Smooth muscle cell (in vitro differentiated cells): Measurements from ENCODE around the gene HDAC4. TPM values are rescaled to one million over a fixed set of nuclear protein-coding genes. Genes with fewer than 3 reads are reported as not detected.

Experiments
- DNase-seq: peaks from one replicate; lab custom pipeline; 2025; ENCODE audit not compliant: unreplicated experiment; lab: John Stamatoyannopoulos, UW
- H2AFZ ChIP-seq: fragments of 200-600 bp; sonication (generic); 2 replicates; pipeline ENCODE4 v1.6.0; 2016; ENCODE audit warnings: antibody characterized with exemption, low read depth, mild to moderate bottlenecking
- H3F3A ChIP-seq: fragments of 200-600 bp; sonication (generic); 2 replicates; pipeline ENCODE4 v1.6.0; 2017; ENCODE audit warnings: antibody characterized with exemption, low read depth
- H3K27ac ChIP-seq: fragments of 200-600 bp; sonication (generic); 2 replicates; pipeline ENCODE4 v1.5.1; 2016; ENCODE audit warnings: low read depth, mild to moderate bottlenecking
- H3K27me3 ChIP-seq: fragments of 200-600 bp; sonication (generic); 2 replicates; pipeline ENCODE4 v1.6.1; 2016; ENCODE audit warnings: low read depth, mild to moderate bottlenecking
- H3K36me3 ChIP-seq: fragments of 200-600 bp; sonication (generic); 2 replicates; pipeline ENCODE4 v1.5.1; 2016; ENCODE audit warnings: low read depth
- H3K4me1 ChIP-seq: fragments of 200-600 bp; sonication (generic); 2 replicates; pipeline ENCODE4 v1.5.1; 2016; ENCODE audit warnings: low read depth
- H3K4me2 ChIP-seq: fragments of 200-600 bp; sonication (generic); 2 replicates; pipeline ENCODE4 v1.6.0; 2016; ENCODE audit warnings: mild to moderate bottlenecking
- H3K4me3 ChIP-seq: fragments of 200-600 bp; sonication (generic); 2 replicates; pipeline ENCODE4 v1.5.1; 2016; ENCODE audit warnings: mild to moderate bottlenecking
- H3K79me2 ChIP-seq: fragments of 200-600 bp; sonication (generic); 2 replicates; pipeline ENCODE4 v1.6.0; 2016; ENCODE audit warnings: low read depth, mild to moderate bottlenecking
- H3K9ac ChIP-seq: fragments of 200-600 bp; sonication (generic); 2 replicates; pipeline ENCODE4 v1.6.0; 2016; ENCODE audit warnings: low read depth
- H3K9me3 ChIP-seq: fragments of 200-600 bp; sonication (generic); replicated peaks from 2 replicates; pipeline ENCODE4 v1.5.1; 2016; ENCODE audit warnings: low read depth
- H4K20me1 ChIP-seq: fragments of 200-600 bp; sonication (generic); 2 replicates; pipeline ENCODE4 v1.6.0; 2016; ENCODE audit warnings: low read depth
- WGBS: methylation state at CpG from one replicate; pipeline ENCODE4 v1.1.7; 2016; ENCODE audit warnings: low lambda C conversion rate; 5-methylcytosine and 5-hydroxymethylcytosine counted together
- polyA plus RNA-seq: library from polyadenylated mRNA; unstranded; fragments of >200 nt; fragmentation: Nextera tagmentation; extraction: Ambion mirVana; gene quantifications from 2 replicates; pipeline ENCODE4 v1.2.1, GENCODE V29; 2016
- total RNA-seq: library from RNA; depleted of rRNA; stranded (reverse); fragments of >200 nt; gene quantifications from 2 replicates; pipeline ENCODE4 v1.2.3, GENCODE V29; 2014
- TF ChIP-seq, protein P1 (sequence below): fragments of 200-600 bp; sonication (generic); IDR thresholded peaks from 2 replicates; pipeline ENCODE4 v1.5.1; 2017; ENCODE audit warnings: borderline replicate concordance, mild to moderate bottlenecking, antibody characterized with exemption; ENCODE audit not compliant: insufficient read depth, poor library complexity, severe bottlenecking

Gene HDAC4
- total and polyA plus RNA-seq, 2 experiments from 2014 or later, result 6.2 to 35.7 TPM

DNA sequence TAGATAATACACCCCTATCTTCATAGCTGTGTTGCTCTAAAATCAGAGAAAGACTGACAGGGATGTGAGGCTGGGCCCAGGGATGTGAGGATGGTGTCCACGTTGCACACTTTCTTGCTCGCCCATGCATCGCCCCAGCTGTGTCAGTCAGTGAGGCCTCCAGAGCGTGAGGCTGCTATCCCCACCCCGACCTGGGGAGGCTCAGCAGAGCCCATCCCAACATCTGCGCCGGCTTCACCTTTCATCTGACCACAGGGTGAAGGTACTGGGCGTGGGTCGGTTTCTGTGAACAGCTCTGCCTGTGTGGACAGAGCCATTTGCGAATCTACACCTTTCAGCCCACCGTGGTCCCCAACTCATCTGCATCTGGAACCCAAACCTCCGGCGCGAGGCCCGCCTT is 255.7 kb downstream of the HDAC4 start:
- H3F3A ChIP-seq, result no peaks in the 10 kb centered on the region
- H3K4me1 ChIP-seq, result no peaks in the 10 kb centered on the region
- H3K27ac ChIP-seq, result no peak overlapping the region
- H3K4me3 ChIP-seq, result no peak overlapping the region
- TF ChIP-seq, protein P1, sequence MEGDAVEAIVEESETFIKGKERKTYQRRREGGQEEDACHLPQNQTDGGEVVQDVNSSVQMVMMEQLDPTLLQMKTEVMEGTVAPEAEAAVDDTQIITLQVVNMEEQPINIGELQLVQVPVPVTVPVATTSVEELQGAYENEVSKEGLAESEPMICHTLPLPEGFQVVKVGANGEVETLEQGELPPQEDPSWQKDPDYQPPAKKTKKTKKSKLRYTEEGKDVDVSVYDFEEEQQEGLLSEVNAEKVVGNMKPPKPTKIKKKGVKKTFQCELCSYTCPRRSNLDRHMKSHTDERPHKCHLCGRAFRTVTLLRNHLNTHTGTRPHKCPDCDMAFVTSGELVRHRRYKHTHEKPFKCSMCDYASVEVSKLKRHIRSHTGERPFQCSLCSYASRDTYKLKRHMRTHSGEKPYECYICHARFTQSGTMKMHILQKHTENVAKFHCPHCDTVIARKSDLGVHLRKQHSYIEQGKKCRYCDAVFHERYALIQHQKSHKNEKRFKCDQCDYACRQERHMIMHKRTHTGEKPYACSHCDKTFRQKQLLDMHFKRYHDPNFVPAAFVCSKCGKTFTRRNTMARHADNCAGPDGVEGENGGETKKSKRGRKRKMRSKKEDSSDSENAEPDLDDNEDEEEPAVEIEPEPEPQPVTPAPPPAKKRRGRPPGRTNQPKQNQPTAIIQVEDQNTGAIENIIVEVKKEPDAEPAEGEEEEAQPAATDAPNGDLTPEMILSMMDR, result no peak
- DNase-seq, result no peak
- no peaks in the 10 kb centered on the region for H3K27me3 ChIP-seq
- 95% methylated on average over 15 of the region's 15 CpGs for WGBS
- H2AFZ ChIP-seq, result no peak overlapping the region
- no peak overlapping the region for H3K9ac ChIP-seq
- no peaks in the 10 kb centered on the region for H3K36me3 ChIP-seq
- no peaks in the 10 kb centered on the region for H3K9me3 ChIP-seq
- no peaks in the 10 kb centered on the region for H3K79me2 ChIP-seq
- no peak overlapping the region for H3K4me2 ChIP-seq
- no peaks in the 10 kb centered on the region for H4K20me1 ChIP-seq

GRCh38 chr2:239144713-239144999 is 256.2 kb downstream of the HDAC4 start:
- Histone ChIP-seq H3K27me3 (no peaks in the 10 kb centered on the region), H3K36me3 (no peaks in the 10 kb centered on the region), H2AFZ (no peak overlapping the region), H3K79me2 (no peaks in the 10 kb centered on the region), H3K27ac (no peak overlapping the region), H3K9me3 (no peaks in the 10 kb centered on the region), H3K4me3 (no peak overlapping the region), H3K9ac (no peak overlapping the region), H4K20me1 (no peaks in the 10 kb centered on the region), H3F3A (no peaks in the 10 kb centered on the region), H3K4me1 (no peaks in the 10 kb centered on the region), H3K4me2 (no peak overlapping the region)
- 90% methylated on average over 5 of the region's 5 CpGs for WGBS
- no peak for DNase-seq
- TF ChIP-seq, protein P1, result no peak

DNA sequence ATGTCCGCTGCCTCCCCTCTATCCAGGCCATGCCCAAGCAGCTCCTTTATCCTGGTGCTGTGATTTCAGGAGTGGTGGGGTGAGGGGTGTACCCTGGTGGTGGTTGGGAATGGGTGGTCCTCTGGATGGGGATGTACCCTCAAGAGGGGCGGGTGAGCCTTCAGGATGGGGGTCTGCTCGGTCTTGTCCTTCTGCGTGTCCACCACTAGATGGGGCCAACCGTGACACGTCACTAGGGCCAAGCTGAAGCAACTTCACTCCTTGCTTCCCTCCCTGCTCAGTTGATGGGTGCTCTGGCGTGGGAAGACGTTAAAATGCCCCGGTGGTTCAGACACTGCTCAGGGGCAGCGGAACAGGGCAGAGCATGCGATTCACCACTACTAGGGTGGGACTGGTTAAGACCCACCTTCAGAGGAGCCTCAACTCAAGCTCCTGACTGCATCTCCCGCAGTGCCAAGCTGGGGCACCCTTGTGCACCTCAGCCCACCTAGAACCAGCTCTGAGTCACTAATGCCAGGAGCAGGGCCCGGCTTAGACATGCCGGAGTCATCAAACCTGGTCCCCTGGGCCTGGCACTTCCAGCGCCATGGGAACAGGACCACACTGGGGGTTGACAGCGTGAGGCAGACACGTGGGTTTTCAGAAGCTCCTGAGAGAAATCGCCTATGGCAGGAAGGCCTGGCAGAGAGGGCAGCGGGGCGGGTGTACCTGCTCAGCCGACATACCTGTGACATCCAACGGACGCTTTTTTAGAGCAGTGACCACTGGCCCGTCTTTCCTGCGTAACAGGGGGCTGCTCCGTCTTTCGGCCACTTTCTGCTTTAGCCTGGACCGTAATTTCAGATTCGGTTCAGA is 256.7 kb downstream of the HDAC4 start:
- H2AFZ ChIP-seq, result no peak overlapping the region
- H3K4me3 ChIP-seq, result no peak overlapping the region
- no peak overlapping the region for H3K4me2 ChIP-seq
- no peaks in the 10 kb centered on the region for H3K79me2 ChIP-seq
- H3K27ac ChIP-seq, result no peak overlapping the region
- no peaks in the 10 kb centered on the region for H4K20me1 ChIP-seq
- H3K9me3 ChIP-seq, result no peaks in the 10 kb centered on the region
- H3K27me3 ChIP-seq, result no peaks in the 10 kb centered on the region
- H3K4me1 ChIP-seq, result no peaks in the 10 kb centered on the region
- H3K9ac ChIP-seq, result no peak overlapping the region
- H3F3A ChIP-seq, result no peaks in the 10 kb centered on the region
- TF ChIP-seq, protein P1, result peak; percentile 64
- no peak for DNase-seq
- H3K36me3 ChIP-seq, result no peaks in the 10 kb centered on the region
- 85% methylated on average over 29 of the region's 29 CpGs for WGBS

GRCh38 chr2:239142806-239143205 is 258.0 kb downstream of the HDAC4 start:
- no peaks in the 10 kb centered on the region for H3K79me2 ChIP-seq
- TF ChIP-seq, protein P1, result no peak
- no peak overlapping the region for H3K4me2 ChIP-seq
- H3K27me3 ChIP-seq, result no peaks in the 10 kb centered on the region
- no peaks in the 10 kb centered on the region for H3K9me3 ChIP-seq
- no peaks in the 10 kb centered on the region for H4K20me1 ChIP-seq
- H3F3A ChIP-seq, result no peaks in the 10 kb centered on the region
- H3K4me1 ChIP-seq, result no peaks in the 10 kb centered on the region
- no peak overlapping the region for H3K4me3 ChIP-seq
- H3K9ac ChIP-seq, result no peak overlapping the region
- no peak overlapping the region for H3K27ac ChIP-seq
- H2AFZ ChIP-seq, result no peak overlapping the region
- WGBS, result 98% methylated on average over 9 of the region's 9 CpGs
- no peaks in the 10 kb centered on the region for H3K36me3 ChIP-seq
- no peak for DNase-seq
